Non-pigmented ciliary epithelial cell (primary cell): Measurements from ENCODE around the gene PRR33.

ENCODE experiments used
- DNase-seq: peaks from one replicate; pipeline ENCODE4 v3.0.0-alpha.2; 2010; ENCODE audit warnings: low read depth

Gene PRR33

GRCh38 chr11:1862588-1863351 lies 28.9 kb downstream of the PRR33 start:
- DNase-seq: no peak

GRCh38 chr11:1861435-1862411 lies 30.0 kb downstream of the PRR33 start:
- no peak for DNase-seq

- DNase-seq: no peak
Observed at GRCh38 chr11:1860108-1860507, 31.6 kb downstream of the PRR33 start.

- no peak for DNase-seq
Observed at GRCh38 chr11:1859004-1859403, 32.7 kb downstream of the PRR33 start.

GRCh38 chr11:1858576-1858975 lies 33.1 kb downstream of the PRR33 start:
- no peak for DNase-seq

- DNase-seq: no peak
Observed at GRCh38 chr11:1858154-1858553, 33.5 kb downstream of the PRR33 start.

GRCh38 chr11:1857064-1857463 lies 34.6 kb downstream of the PRR33 start:
- DNase-seq: no peak

- no peak for DNase-seq
Observed at GRCh38 chr11:1856306-1857005, 35.2 kb downstream of the PRR33 start.

GRCh38 chr11:1855886-1856265 lies 35.8 kb downstream of the PRR33 start:
- DNase-seq: no peak

GRCh38 chr11:1854949-1855885 lies 36.5 kb downstream of the PRR33 start:
- DNase-seq: no peak

- DNase-seq: no peak
Observed at GRCh38 chr11:1854132-1854948, 37.4 kb downstream of the PRR33 start.

GRCh38 chr11:1853376-1854131 lies 38.1 kb downstream of the PRR33 start:
- no peak for DNase-seq

GRCh38 chr11:1852877-1853276 lies 38.8 kb downstream of the PRR33 start, which contains the start of gene LSP1:
Gene LSP1 (plus strand): TSS chr11:1853084. CDS start chr11:1853145, 61 bp downstream.
- no peak for DNase-seq

GRCh38 chr11:1852271-1852876 lies 39.3 kb downstream of the PRR33 start:
- no peak for DNase-seq

- DNase-seq: no peak
Observed at GRCh38 chr11:1851468-1852180, 40.1 kb downstream of the PRR33 start.

- no peak for DNase-seq
Observed at GRCh38 chr11:1848640-1849430, 42.9 kb downstream of the PRR33 start.

- no peak for DNase-seq
Observed at GRCh38 chr11:1847926-1848639, 43.6 kb downstream of the PRR33 start.
